ENCODE measurements around the gene PAPSS1.
"Not testable (repeated sequence)": the region's sequence is repeated elsewhere in the genome, so short reads cannot be mapped to it uniquely, and the experiment has no call there.

Gene PAPSS1

DNA sequence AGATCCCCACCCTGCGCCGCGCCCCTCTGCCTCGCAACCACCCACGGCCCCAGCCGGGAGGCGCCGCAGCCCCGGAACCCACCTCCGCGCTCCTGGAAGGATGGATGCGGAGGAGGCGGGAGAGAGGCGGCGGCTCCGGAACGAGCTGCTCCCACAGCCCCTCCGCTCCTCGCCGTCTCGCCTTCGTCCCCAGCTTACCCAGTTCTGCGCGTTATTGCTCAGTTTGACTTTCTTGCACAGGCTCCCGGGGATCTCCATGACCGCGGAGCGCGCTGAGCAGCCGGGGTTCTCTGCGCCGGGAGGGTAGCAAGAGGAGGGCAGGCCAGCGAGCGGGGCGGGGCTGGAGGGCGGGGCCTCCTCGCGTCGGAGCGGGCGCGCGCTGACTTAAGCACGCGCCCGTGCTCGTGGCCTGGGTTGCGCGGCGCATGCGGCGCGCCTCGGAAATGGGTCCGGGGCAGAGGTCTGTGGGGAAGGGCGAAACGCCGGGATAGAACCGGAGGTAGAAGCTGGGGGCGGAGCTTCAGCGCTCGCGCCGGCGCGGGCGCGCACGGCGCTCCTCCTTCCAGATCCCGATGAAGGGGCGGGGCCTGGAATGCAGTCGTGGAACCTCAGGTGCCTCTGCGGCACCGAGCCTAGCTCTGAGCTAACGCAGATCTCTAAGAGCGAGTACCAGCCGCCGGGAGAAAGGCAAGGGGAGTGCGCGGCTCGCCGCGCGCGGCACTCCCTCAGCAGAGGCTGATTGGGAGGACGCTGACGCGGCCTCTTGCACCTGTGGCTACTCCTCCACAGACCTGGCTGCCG is at the start of gene PAPSS1:
Gene PAPSS1, minus strand, starts transcription at position 313 of the 801 bp plus-strand sequence. Its CDS starts 55 bp downstream, at position 258.
- peak; percentile 95 for DNase-seq

GRCh38 chr4:107760281-107760947 is 40.4 kb upstream of the PAPSS1 start:
- no peak for DNase-seq

- peak; percentile 21 for DNase-seq
These were observed 37.9 kb upstream of the PAPSS1 start for GRCh38 chr4:107757864-107758476.

DNA sequence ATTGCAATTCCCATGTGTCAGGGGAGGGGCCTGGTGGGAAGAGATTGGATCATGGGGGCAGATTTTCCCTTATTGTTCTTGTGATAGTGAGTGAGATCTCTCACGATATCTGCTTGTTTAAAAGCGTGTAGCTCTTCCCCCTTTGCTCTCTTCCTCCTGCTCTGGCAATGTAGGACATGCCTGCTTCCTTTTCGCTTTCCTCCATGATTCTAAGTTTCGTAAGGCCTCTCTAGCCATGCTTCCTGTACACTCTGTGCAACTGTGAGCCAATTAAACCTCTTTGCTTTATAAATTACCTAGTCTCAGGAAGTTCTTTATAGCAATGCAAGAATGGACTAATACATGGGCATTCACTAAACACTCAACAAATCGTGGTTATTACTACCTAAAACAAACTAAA is 37.2 kb upstream of the PAPSS1 start:
- DNase-seq = no peak

- peak; percentile 53 for DNase-seq
These were observed 35.9 kb upstream of the PAPSS1 start for GRCh38 chr4:107755841-107756356.

DNA sequence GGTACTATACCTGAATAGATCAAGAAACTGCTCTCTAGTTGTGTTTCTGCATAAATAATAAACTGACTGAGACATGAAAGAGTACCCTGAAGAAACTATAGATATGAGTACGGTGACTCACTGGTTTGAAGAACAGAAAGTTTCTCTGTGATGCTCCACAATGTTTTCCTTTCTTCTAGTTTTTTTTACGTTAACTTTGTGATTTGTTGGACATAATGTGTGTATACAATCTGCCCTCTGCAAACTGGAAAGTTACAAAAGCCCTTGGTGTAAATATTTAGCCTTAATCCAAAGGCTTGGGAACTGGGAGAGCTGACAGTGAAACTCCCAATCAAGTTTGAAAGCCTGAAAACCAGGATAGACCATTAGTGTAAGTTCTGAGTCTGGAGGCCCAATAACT is 31.6 kb upstream of the PAPSS1 start:
- DNase-seq = no peak

DNA sequence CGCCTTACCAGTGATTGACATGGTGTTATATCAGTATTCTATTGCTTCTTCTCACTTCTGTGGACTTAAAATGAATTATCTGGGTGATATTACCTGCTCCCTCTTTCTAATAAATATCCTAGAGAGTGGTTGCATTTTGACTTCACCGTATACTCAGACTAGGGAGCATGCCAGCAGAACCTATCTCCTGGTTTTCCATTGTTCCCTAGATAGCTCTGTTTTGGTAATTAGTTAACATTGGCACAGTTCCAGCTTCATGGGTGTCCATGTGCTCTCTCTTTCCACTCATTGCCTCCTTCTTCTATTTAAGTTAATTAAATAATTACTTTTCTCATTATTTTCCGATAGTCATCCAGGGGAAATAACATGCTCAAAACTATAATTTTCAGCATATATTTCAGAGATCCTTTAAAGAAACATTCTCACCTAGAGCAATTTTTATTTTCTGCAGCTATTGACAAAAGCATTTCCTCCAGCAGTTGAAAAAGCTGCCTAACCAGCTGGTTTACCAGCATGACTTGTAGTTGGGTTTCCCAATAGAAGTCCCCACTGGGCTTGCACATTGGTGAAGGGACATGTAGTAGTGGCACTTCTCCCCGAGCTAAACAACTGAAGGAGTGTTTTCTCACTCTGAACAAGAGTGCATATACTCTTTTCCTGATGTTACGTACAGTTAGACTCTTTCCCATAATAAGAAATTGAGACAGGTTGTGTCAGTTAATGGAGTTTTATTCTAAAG is 27.9 kb upstream of the PAPSS1 start:
- no peak for DNase-seq

DNA sequence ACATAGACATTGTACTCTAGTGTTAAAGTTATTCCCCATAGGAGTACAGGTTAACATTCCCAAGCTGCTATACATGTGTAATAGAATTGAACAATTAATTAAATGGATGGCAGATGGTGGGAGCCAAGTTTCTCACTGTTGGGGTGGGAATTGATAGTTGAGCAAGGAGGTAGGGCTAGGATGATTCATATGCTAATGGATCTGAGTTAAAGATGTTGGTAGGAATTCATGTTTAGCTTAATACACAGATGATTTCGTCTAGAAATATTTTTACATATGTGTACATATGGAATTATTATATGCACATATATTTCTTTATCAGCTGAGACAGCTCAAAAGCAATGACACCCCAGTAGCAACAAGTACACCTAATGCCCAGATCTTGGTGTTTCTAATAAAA is 26.1 kb upstream of the PAPSS1 start:
- DNase-seq = no peak

GRCh38 chr4:107744532-107744931 is 24.5 kb upstream of the PAPSS1 start:
- no peak for DNase-seq

GRCh38 chr4:107743532-107743931 is 23.5 kb upstream of the PAPSS1 start:
- no peak for DNase-seq

- DNase-seq = no peak
These were observed 22.8 kb upstream of the PAPSS1 start for GRCh38 chr4:107742791-107743190.

DNA sequence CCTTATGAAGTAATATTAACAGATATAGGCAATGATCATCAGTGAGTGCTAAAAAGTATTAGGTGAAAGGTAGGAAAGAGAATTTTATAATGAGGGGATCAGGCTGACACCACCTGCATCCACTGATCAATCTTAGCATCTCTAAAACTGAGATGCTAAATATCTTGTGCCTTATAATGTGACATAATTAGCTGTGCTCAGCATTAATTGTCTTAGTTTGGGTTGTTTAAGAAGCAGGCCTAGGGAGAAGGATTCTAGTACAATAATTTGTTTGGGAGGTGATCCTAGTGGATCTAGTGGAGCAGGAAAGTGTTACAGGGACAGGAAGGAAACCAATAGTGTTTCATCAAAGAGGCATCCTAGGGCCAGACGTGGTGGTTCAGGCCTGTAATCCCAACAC is 22.2 kb upstream of the PAPSS1 start:
- DNase-seq = no peak

DNA sequence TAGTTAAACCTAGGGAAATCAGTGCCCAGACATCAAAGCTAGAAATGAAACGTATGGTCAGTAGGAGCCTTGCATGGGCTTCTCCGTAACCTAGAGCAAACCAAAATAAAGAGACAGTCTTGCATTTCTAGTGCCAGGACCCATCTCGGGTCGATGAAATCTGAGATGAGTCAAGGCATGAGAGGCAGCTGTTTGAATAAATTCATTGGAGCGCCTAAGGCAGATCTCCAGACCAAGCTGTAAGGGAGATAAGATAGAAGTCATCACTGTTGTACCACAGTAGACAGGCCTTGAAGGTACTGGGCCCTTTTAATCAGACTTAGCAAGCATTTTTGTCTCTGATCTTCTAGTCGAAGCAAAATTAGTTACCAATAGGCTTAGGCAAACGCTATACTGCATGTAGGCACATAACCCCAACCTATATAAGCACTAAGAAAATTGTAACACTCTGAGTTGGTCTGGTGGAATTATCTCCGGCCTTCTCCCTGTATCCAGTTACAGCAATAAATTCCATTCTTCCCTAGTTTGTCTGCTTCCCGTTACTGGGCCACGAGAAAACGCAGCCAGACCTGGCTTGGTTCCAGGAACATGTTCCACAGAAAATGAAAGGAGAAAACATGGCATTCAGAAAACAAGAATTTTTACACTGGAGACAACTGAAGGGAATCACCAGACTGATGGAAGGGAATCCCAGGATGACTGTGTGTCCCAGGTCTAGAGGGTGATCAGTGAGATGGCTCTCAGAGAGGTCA is 21.1 kb upstream of the PAPSS1 start:
- no peak for DNase-seq

- no peak for DNase-seq
These were observed 20.3 kb upstream of the PAPSS1 start for GRCh38 chr4:107740381-107740780.

DNA sequence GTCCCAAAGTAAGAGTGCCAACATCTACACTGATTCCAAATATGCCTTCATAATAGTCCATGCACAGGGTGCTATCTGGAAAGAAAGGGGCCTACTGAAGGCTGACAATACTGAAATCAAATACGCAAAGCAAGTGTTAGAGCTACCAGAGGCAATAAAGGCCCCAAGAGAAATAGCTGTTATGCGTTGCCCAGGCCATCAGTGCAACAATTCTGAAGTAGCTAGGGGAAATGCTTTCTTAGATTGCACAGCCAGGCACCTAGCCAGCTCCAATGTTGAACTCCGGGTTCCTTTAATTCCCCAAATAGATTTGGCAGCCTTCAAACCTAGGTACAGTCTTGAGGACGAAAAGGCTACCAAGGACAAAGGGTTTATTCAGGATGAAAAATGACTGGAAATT is 17.4 kb upstream of the PAPSS1 start:
- DNase-seq = no peak

DNA sequence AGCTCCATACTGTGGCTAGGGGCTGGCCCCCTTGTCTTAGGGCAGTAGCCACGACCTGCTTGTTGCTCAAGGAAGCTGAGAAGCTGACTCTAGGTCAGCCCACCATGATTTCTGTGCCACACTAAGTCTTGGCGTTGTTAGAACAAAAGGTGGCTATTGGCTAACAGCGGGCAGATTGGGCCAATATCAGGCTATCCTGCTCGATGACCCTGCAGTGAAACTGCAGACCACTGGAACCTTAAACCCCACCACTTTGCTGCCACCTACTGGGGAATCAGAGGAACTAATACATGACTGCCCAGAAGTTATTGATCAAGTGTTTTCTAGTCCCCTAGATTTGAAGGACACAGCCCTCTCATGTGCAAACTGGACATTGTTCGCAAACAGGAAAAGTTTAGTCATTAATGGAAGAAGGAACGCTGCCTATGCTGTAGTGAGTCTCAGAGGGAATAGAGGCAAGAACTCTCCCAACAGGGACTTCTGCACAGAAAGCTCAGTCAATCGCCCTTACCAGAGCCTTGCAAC is 17.0 kb upstream of the PAPSS1 start:
- peak; percentile 14 for DNase-seq

- no peak for DNase-seq
These were observed 16.0 kb upstream of the PAPSS1 start for GRCh38 chr4:107736037-107736436.

- DNase-seq = no peak
These were observed 14.1 kb upstream of the PAPSS1 start for GRCh38 chr4:107734120-107734519.

DNA sequence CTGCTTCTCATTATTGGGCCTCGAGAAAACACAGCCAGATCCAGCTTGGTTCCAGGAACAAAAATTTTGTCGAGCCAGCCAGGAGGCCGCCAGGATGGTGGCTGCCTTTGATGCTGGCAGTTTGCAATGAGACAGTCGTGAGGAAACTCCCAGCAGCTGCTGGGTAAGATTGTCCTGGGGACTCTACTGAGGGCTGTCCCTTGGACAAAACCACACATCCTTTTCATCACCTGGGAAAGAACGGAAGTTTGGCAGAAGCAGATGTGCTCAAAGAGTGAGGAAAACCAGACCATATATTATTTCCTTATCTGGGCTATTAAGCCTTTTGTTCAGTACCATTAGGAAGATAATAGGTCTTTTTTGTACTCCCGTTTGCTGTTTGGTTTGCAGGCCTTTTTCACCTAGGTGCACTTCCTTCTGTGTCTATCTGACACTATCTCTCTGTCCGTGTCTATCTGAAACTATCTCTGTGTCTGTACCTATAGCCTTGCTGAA is 13.4 kb upstream of the PAPSS1 start:
- no peak for DNase-seq

DNA sequence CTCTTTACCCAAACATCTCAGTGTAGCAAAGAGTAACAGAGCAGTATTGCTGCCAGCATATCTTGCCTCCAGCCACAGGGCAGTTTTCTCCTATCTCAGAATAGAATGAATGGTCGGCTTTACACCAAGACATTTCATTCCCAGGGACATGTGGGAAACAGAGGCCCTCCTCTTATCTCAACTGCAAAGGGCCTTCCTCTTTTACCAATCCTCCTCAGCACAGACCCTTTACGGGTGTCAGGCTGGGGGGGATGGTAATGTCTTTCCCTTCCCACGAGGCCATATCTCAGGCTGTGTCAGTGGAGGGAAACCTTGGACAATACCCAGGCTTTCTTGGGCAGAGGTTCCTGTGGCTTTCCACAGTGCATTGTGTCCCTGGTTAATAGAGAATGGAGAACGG is 9.0 kb upstream of the PAPSS1 start:
- DNase-seq = not testable (repeated sequence)

DNA sequence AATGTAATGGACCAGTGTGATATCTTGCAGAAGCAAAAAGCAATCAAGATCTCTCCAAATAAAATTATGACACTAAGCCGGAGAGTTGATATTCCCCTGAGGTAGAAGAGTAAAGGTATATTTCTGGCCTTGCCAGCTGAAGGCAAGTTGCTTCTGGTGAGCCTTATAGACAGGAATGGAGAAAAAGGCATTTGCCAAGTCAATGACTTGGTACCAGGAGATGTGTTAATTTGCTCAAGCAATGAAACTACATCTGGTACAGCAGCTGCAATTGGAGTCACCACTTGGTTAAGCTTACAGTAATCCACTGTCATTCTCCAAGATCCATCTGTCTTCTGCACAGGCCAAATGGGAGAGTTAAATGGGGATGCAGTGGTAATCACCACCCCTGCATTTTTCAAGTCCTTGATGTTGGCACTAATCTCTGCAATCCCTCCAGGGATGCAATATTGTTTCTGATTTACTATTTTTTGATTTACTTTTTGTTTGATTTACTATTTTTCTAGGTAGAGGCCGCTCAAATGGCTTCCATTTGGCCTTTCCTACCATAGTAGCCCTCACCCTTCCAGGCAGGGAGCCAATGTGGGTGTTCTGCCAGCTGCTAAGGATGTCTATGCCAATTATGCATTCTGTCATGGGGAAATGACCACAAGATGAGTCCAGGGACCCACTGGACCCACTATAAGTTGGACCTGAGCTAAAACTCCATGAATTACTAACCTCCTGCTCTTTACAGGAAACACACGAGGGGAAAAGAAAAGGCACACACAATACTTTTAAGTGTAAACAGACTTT is 6.3 kb upstream of the PAPSS1 start:
- not testable (repeated sequence) for DNase-seq

Data from RPMI8226 (cell line).